CD8-positive, alpha-beta memory T cell (primary cell): ENCODE measurements around the gene ACER3. TPM values are rescaled to one million over a fixed set of nuclear protein-coding genes. Genes with fewer than 3 reads are reported as not detected.

Source experiments
- CTCF ChIA-PET: fragments of 350-600 bp; sonication (Branson Sonifier 250); formaldehyde crosslinking; loops from one replicate; lab custom pipeline; 2021; ENCODE audit warnings: antibody characterized with exemption; lab: Charles Lee
- POLR2A ChIA-PET: fragments of 350-600 bp; sonication (Branson Sonifier 250); formaldehyde crosslinking; loops from one replicate; lab custom pipeline; 2021; ENCODE audit warnings: antibody characterized with exemption; lab: Charles Lee
- DNase-seq, 5 donors: peaks; one replicate each; pipeline versions ENCODE4 v3.0.0 to v3.0.0-alpha.2; 2020 to 2022; ENCODE audit warnings: mixed read lengths in 1 of 5
- H3K27ac ChIP-seq: one replicate; pipeline ENCODE4 v1.7.0; 2013; ENCODE audit warnings: low read depth, mild to moderate bottlenecking, low read length, moderate library complexity
- H3K27me3 ChIP-seq: 2 replicates; pipeline ENCODE4 v1.7.0; 2013; ENCODE audit warnings: low read length, mild to moderate bottlenecking; ENCODE audit not compliant: insufficient read depth, poor library complexity, severe bottlenecking
- H3K36me3 ChIP-seq: 2 replicates; pipeline ENCODE4 v1.7.0; 2013; ENCODE audit warnings: mild to moderate bottlenecking, low read length, moderate library complexity; ENCODE audit not compliant: insufficient read depth
- H3K4me1 ChIP-seq: 2 replicates; pipeline ENCODE4 v1.7.0; 2013; ENCODE audit warnings: mild to moderate bottlenecking, low read length, moderate library complexity; ENCODE audit not compliant: insufficient read depth
- H3K4me3 ChIP-seq: 2 replicates; pipeline ENCODE4 v1.7.0; 2013; ENCODE audit warnings: mild to moderate bottlenecking, low read length
- H3K9me3 ChIP-seq: 2 replicates; pipeline ENCODE4 v1.7.0; 2013; ENCODE audit warnings: mild to moderate bottlenecking, low read length
- H3K27ac Mint-ChIP-seq, 8 donors: one replicate each; pipeline ENCODE4 v1.8.0; 2020 to 2021; ENCODE audit warnings: mixed read lengths in 8 of 8, mild to moderate bottlenecking in 6 of 8, inconsistent platforms in 3 of 8, moderate library complexity in 3 of 8
- H3K27me3 Mint-ChIP-seq, 2 donors: one replicate each; pipeline ENCODE4 v1.8.0; 2020 to 2021; ENCODE audit warnings: mixed read lengths in 2 of 2, mild to moderate bottlenecking in 1 of 2, moderate library complexity in 1 of 2
- H3K36me3 Mint-ChIP-seq, 3 donors: one replicate each; pipeline ENCODE4 v1.8.0; 2020 to 2021; ENCODE audit warnings: mixed read lengths in 3 of 3, inconsistent platforms in 1 of 3, mild to moderate bottlenecking in 1 of 3
- H3K4me1 Mint-ChIP-seq, 3 donors: one replicate each; pipeline ENCODE4 v1.8.0; 2020 to 2021; ENCODE audit warnings: mixed read lengths in 3 of 3, inconsistent platforms in 1 of 3, mild to moderate bottlenecking in 1 of 3
- H3K4me3 Mint-ChIP-seq, 7 donors: one replicate each; pipeline ENCODE4 v1.8.0; 2020 to 2021; ENCODE audit warnings: mixed read lengths in 7 of 7, mild to moderate bottlenecking in 6 of 7, moderate library complexity in 4 of 7, inconsistent platforms in 2 of 7
- H3K9me3 Mint-ChIP-seq, 5 donors: one replicate each; pipeline ENCODE4 v1.8.0; 2020 to 2022; ENCODE audit warnings: mixed read lengths in 5 of 5, mild to moderate bottlenecking in 3 of 5, moderate library complexity in 2 of 5, inconsistent platforms in 1 of 5
- polyA plus RNA-seq: library from polyadenylated mRNA; unstranded; fragments of 300-500 nt; fragmentation: Illumina TruSeq; gene quantifications from one replicate; pipeline ENCODE4 v1.2.3, GENCODE V29; 2021
- total RNA-seq, 2 experiments: library from RNA; stranded (reverse); gene quantifications; one replicate each; pipeline ENCODE4 v1.2.3, GENCODE V29; 2021

The ACER3 gene
- total and polyA plus RNA-seq, 3 experiments from 2014 or later: 5.3 to 19.1 (median 16.1) TPM

- Histone ChIP-seq H3K9me3 (no peaks in the 10 kb centered on the region), H3K27ac (no peak overlapping the region), H3K27me3 (no peaks in the 10 kb centered on the region), H3K36me3 (no peaks in the 10 kb centered on the region), H3K4me3 (no peak overlapping the region), H3K4me1 (peaks cover 5% of the 10 kb centered on the region)
- DNase-seq: no peak
- Mint-ChIP-seq H3K4me1 (peaks cover 6 to 15% (median 13%) of the 10 kb centered on the region in 3 donors), H3K9me3 (no peaks in the 10 kb centered on the region), H3K27me3 (no peaks in the 10 kb centered on the region), H3K4me3 (no peak overlapping the region), H3K27ac (no peak overlapping the region), H3K36me3 (peaks cover 0 to 3% (median 0%) of the 10 kb centered on the region in 3 donors)
- POLR2A ChIA-PET: interaction anchor here (0.6 kb wide), 1 partner anchor 553 kb away, joined by 3 read pairs; no protein-coding TSS in a partner anchor
- CTCF ChIA-PET: interaction anchor here (0.8 to 3.6 kb wide), 18 partner anchors 8 to 207 kb away, joined by 3 to 18 read pairs (median 4); no protein-coding TSS in a partner anchor
Measured at GRCh38 chr11:76919467-76919866, 58.7 kb downstream of the ACER3 start.

GRCh38 chr11:76919887-76920746, 59.4 kb downstream of the ACER3 start:
- CTCF ChIA-PET: interaction anchor here (0.7 to 3.6 kb wide), 18 partner anchors 9 to 207 kb away, joined by 3 to 18 read pairs (median 4); no protein-coding TSS in a partner anchor

GRCh38 chr11:76927160-76927559, 66.4 kb downstream of the ACER3 start:
- Mint-ChIP-seq H3K4me3 (no peak overlapping the region), H3K36me3 (peaks cover 7 to 19% (median 9%) of the 10 kb centered on the region in 3 donors), H3K27ac (no peak overlapping the region), H3K4me1 (no peaks in the 10 kb centered on the region), H3K9me3 (no peaks in the 10 kb centered on the region), H3K27me3 (no peaks in the 10 kb centered on the region)
- H3K36me3 ChIP-seq: no peaks in the 10 kb centered on the region
- H3K4me1 ChIP-seq: no peaks in the 10 kb centered on the region
- H3K27me3 ChIP-seq: no peaks in the 10 kb centered on the region
- H3K9me3 ChIP-seq: no peaks in the 10 kb centered on the region
- no peak overlapping the region for H3K27ac ChIP-seq
- ChIA-PET CTCF (no interaction called here), POLR2A (no interaction called here)
- DNase-seq: no peak
- H3K4me3 ChIP-seq: no peak overlapping the region

More at GRCh38 chr11:76919887-76920746, 59.4 kb downstream of the ACER3 start:
- Histone ChIP-seq H3K4me1 (peaks cover 5% of the 10 kb centered on the region), H3K36me3 (no peaks in the 10 kb centered on the region), H3K27ac (no peak overlapping the region), H3K27me3 (no peaks in the 10 kb centered on the region), H3K9me3 (no peaks in the 10 kb centered on the region), H3K4me3 (peak overlapping the region; percentile 15)
- Mint-ChIP-seq H3K27me3 (no peaks in the 10 kb centered on the region), H3K9me3 (no peaks in the 10 kb centered on the region), H3K36me3 (peaks cover 0 to 3% (median 0%) of the 10 kb centered on the region in 3 donors), H3K27ac (peak overlapping the region in 2 of 8 donors; percentile 35 to 75), H3K4me3 (peak overlapping the region in 6 of 7 donors; percentile 67 to 79 (median 72)), H3K4me1 (peaks cover 6 to 15% (median 13%) of the 10 kb centered on the region in 3 donors)
- POLR2A ChIA-PET: interaction anchor here (0.6 kb wide), 1 partner anchor 553 kb away, joined by 3 read pairs; no protein-coding TSS in a partner anchor
- peak; percentile 29 to 65 (median 62) for DNase-seq

DNA sequence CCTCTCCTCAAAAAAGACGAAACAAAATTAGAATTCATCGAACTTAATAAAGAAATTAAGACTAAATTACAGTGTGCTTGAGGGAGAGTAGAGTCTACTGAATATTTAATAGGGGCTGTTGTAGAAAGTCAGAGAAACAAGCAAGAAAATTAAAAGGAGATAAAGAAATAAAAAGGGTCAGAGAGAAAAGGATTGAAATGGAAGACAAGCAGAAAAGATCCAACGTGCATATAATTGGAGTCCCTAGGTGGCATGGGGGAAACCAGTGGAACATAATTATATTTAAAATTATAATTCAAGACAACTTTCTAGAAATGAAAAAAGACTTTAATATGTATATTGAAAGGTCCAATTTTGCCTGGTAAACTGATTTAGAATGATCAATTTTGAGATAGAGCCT, 74.3 kb downstream of the ACER3 start:
- peaks cover 0 to 1% of the 10 kb centered on the region in 2 donors for H3K27me3 Mint-ChIP-seq
- no peak overlapping the region for H3K4me3 Mint-ChIP-seq
- no peak for DNase-seq
- H3K4me1 ChIP-seq: no peaks in the 10 kb centered on the region
- H3K27me3 ChIP-seq: no peaks in the 10 kb centered on the region
- H3K4me1 Mint-ChIP-seq: no peaks in the 10 kb centered on the region
- no peak overlapping the region for H3K4me3 ChIP-seq
- peaks cover 2 to 11% (median 7%) of the 10 kb centered on the region in 5 donors for H3K9me3 Mint-ChIP-seq
- POLR2A ChIA-PET: no interaction called here
- no peak overlapping the region for H3K27ac Mint-ChIP-seq
- peaks cover 17 to 26% (median 19%) of the 10 kb centered on the region in 3 donors for H3K36me3 Mint-ChIP-seq
- CTCF ChIA-PET: no interaction called here
- no peaks in the 10 kb centered on the region for H3K9me3 ChIP-seq
- H3K27ac ChIP-seq: no peak overlapping the region
- no peaks in the 10 kb centered on the region for H3K36me3 ChIP-seq

DNA sequence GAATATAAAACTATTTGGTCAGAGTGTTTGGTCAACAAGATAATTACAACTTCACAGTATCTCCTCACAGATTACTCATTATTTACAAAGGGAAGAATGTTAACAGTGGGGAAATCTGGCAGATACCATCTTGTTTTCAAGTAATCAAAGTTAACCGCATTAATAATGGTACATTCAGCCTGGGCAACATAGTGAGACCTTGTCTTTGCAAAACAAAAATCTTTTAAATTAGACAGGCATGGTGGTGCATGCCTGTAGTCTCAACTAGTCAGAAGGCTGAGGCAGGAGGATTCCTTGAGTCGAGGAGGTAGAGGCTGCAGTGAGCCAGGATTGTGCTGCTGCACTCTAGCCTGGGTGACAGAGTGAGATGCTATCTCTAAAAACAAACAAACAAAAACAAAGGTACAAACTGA, 78.5 kb downstream of the ACER3 start:
- no peak for DNase-seq
- no peaks in the 10 kb centered on the region for H3K36me3 ChIP-seq
- peaks cover 11 to 35% (median 11%) of the 10 kb centered on the region in 3 donors for H3K36me3 Mint-ChIP-seq
- ChIA-PET CTCF (no interaction called here), POLR2A (no interaction called here)
- no peaks in the 10 kb centered on the region for H3K4me1 Mint-ChIP-seq
- H3K27me3 ChIP-seq: no peaks in the 10 kb centered on the region
- H3K9me3 Mint-ChIP-seq: peaks cover 6 to 28% (median 12%) of the 10 kb centered on the region in 5 donors
- no peaks in the 10 kb centered on the region for H3K9me3 ChIP-seq
- H3K27ac ChIP-seq: no peak overlapping the region
- H3K27ac Mint-ChIP-seq: peak overlapping the region in 1 of 8 donors; percentile 25
- H3K4me3 Mint-ChIP-seq: no peak overlapping the region
- H3K4me1 ChIP-seq: no peaks in the 10 kb centered on the region
- peaks cover 0 to 1% of the 10 kb centered on the region in 2 donors for H3K27me3 Mint-ChIP-seq
- H3K4me3 ChIP-seq: no peak overlapping the region

DNA sequence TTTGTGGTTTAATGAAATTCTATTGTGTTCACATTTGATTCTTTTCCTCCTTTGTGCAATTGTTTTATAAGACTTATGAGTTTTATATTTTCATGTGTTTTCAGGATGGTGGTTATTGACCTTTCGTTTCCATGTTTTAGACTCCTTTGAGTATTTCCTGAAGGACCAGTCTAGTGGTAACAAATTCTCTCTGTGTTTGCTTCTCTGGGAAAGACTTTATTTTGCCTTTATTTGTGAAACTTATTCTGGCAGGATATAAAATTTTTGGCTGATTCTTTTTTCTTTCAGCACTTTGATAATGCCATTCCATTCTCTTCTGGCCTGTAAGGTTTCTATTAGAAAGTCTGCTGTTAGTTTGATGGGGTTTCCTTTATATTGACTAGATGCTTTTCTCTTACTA, 83.5 kb downstream of the ACER3 start:
- CTCF ChIA-PET: no interaction called here
- no peak overlapping the region for H3K27ac Mint-ChIP-seq
- Histone ChIP-seq H3K27me3 (no peaks in the 10 kb centered on the region), H3K27ac (no peak overlapping the region), H3K4me1 (no peaks in the 10 kb centered on the region), H3K4me3 (no peak overlapping the region), H3K9me3 (no peaks in the 10 kb centered on the region), H3K36me3 (no peaks in the 10 kb centered on the region)
- peaks cover 5 to 41% (median 9%) of the 10 kb centered on the region in 3 donors for H3K36me3 Mint-ChIP-seq
- peaks cover 0 to 4% (median 0%) of the 10 kb centered on the region in 3 donors for H3K4me1 Mint-ChIP-seq
- no peak for DNase-seq
- no peaks in the 10 kb centered on the region for H3K27me3 Mint-ChIP-seq
- POLR2A ChIA-PET: no interaction called here
- H3K4me3 Mint-ChIP-seq: no peak overlapping the region
- peaks cover 18 to 32% (median 20%) of the 10 kb centered on the region in 5 donors for H3K9me3 Mint-ChIP-seq

DNA sequence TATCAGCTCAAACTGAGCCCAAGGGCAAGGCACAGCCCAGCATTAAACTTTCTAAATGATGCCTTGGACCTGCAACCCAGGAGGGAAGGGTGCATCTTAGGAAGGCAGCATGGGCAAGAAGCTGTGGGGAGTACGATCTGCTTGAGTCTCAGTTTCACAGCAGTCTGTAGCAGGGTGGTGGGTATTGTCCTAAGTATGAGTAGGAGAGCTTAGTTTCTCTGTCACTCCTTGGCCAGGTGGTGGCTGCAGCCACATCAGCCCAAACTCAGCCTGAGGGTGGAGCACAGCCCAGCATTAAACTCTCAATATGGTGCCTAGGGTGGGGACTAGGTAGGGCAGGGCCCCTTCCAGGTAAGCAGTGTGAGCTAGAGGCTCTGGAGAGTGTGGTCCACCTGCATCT, 85.5 kb downstream of the ACER3 start:
- peaks cover 0 to 4% (median 0%) of the 10 kb centered on the region in 3 donors for H3K4me1 Mint-ChIP-seq
- H3K4me3 ChIP-seq: no peak overlapping the region
- no peaks in the 10 kb centered on the region for H3K36me3 ChIP-seq
- H3K36me3 Mint-ChIP-seq: peaks cover 5 to 46% (median 9%) of the 10 kb centered on the region in 3 donors
- no peaks in the 10 kb centered on the region for H3K4me1 ChIP-seq
- no peaks in the 10 kb centered on the region for H3K27me3 Mint-ChIP-seq
- no peak overlapping the region for H3K4me3 Mint-ChIP-seq
- no peaks in the 10 kb centered on the region for H3K9me3 ChIP-seq
- no peak overlapping the region for H3K27ac ChIP-seq
- H3K27ac Mint-ChIP-seq: no peak overlapping the region
- H3K9me3 Mint-ChIP-seq: peaks cover 18 to 32% (median 20%) of the 10 kb centered on the region in 5 donors
- POLR2A ChIA-PET: no interaction called here
- CTCF ChIA-PET: no interaction called here
- DNase-seq: no peak
- no peaks in the 10 kb centered on the region for H3K27me3 ChIP-seq

GRCh38 chr11:76947190-76947589, 86.5 kb downstream of the ACER3 start:
- Histone ChIP-seq H3K9me3 (no peaks in the 10 kb centered on the region), H3K27me3 (no peaks in the 10 kb centered on the region), H3K36me3 (no peaks in the 10 kb centered on the region), H3K27ac (no peak overlapping the region), H3K4me1 (no peaks in the 10 kb centered on the region), H3K4me3 (no peak overlapping the region)
- Mint-ChIP-seq H3K9me3 (peaks cover 18 to 32% (median 20%) of the 10 kb centered on the region in 5 donors), H3K4me3 (no peak overlapping the region), H3K36me3 (peaks cover 5 to 45% (median 9%) of the 10 kb centered on the region in 3 donors), H3K27ac (no peak overlapping the region), H3K4me1 (peaks cover 0 to 4% (median 0%) of the 10 kb centered on the region in 3 donors), H3K27me3 (no peaks in the 10 kb centered on the region)
- POLR2A ChIA-PET: no interaction called here
- DNase-seq: no peak
- CTCF ChIA-PET: no interaction called here
